Lower lobe of right lung (tissue), 2 donors: ENCODE measurements around the gene KIF18A. TPM values are rescaled to one million over a fixed set of nuclear protein-coding genes. Genes with fewer than 3 reads are reported as not detected.

Experiments used
- ATAC-seq, 2 donors: fragments of 200-7000 bp; cut with Tn5 transposase; one replicate each; pipeline ENCODE4 v1.9.1; 2020 to 2022; ENCODE audit warnings: mild to moderate bottlenecking in 2 of 2, moderate library complexity in 2 of 2
- DNase-seq: peaks from one replicate; pipeline ENCODE4 v3.0.0-alpha.2; 2020
- H3K27ac ChIP-seq: fragments of 200-600 bp; one replicate; pipeline ENCODE4 v1.8.0; 2022
- H3K27me3 ChIP-seq: fragments of 200-600 bp; one replicate; pipeline ENCODE4 v1.8.0; 2022; ENCODE audit warnings: low read depth
- H3K36me3 ChIP-seq: fragments of 200-600 bp; one replicate; pipeline ENCODE4 v1.8.0; 2022; ENCODE audit warnings: mild to moderate bottlenecking
- H3K4me1 ChIP-seq: fragments of 200-600 bp; one replicate; pipeline ENCODE4 v1.8.0; 2022
- H3K4me3 ChIP-seq: fragments of 200-600 bp; one replicate; pipeline ENCODE4 v1.8.0; 2022; ENCODE audit warnings: mild to moderate bottlenecking
- H3K9me3 ChIP-seq: fragments of 200-600 bp; one replicate; pipeline ENCODE4 v1.8.0; 2022
- CTCF ChIP-seq: fragments of 200-600 bp; IDR thresholded peaks from one replicate; pipeline ENCODE4 v1.8.0; 2022; ENCODE audit warnings: antibody characterized with exemption, mild to moderate bottlenecking
- intact Hi-C: fragments of 100-400 bp; cut with DNase I; formaldehyde crosslinking; loops from one replicate; pipeline ENCODE4 v1.11.0; 2022
- total RNA-seq: library from RNA; stranded (reverse); fragmentation: NEBNext Ultra II Directional; extraction: Animal tissue kit (Norgen Biotek cat#: 25700); gene quantifications from one replicate; pipeline ENCODE4 v1.2.1, GENCODE V29; 2021
- donor health status: DM: no; HTN: yes; CAD: no; lungs with severe emphysema.

The KIF18A gene
- total RNA-seq, 1 donor from 2014 or later = 2.4 TPM

GRCh38 chr11:28110821-28111200, 2.9 kb upstream of the KIF18A start:
- peaks cover 21% of the 10 kb centered on the region for H3K36me3 ChIP-seq
- H3K27me3 ChIP-seq = no peaks in the 10 kb centered on the region
- H3K4me1 ChIP-seq = peaks cover 38% of the 10 kb centered on the region
- intact Hi-C loops = no loop called here
- H3K4me3 ChIP-seq = peak overlapping the region; percentile 65
- ATAC-seq (no peak), DNase-seq (no peak)
- H3K9me3 ChIP-seq = no peaks in the 10 kb centered on the region
- peak overlapping the region; percentile 89 for H3K27ac ChIP-seq
- TF ChIP-seq CTCF = no peak

DNA sequence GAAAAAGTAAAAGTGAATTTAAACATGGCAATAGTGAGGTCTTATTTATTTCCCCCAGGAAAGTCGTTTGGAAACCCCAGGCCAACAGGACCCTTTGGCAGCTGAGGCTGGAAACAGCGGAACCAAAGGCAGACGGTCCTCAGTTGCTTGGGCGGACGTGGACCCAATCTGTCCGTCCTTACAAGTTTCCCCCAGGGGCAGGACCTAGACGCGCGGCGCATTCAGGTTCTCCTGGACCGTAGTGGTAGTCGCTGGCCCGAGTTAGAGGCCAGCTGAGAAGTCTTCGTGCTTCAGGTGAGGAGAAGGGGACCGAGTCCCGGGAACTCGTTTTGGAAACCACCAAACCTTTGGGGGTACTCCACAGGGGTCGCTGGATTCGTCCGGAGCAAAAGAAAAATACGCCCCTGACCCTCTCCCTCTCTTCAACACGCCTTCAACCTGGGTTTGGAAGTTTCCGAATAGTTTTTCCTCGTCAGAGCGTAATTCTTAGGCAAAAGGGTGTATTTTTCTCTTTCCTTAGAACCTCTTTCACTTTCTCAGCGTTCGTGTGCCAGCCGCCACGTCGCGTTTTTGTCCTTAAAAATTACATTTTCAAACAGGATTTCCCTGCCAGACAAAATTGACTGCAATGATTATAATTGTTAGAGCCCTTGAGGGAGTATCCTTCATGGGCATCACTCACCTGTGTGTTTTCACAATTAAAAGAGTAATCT, 2.3 kb upstream of the KIF18A start:
- Histone ChIP-seq H3K9me3 (no peaks in the 10 kb centered on the region), H3K4me1 (peaks cover 38% of the 10 kb centered on the region), H3K27ac (peak overlapping the region; percentile 89), H3K36me3 (peaks cover 16% of the 10 kb centered on the region), H3K27me3 (no peaks in the 10 kb centered on the region), H3K4me3 (peak overlapping the region; percentile 65)
- TF ChIP-seq CTCF = no peak
- intact Hi-C loops = no loop called here
- DNase-seq (peak; percentile 79), ATAC-seq (peak; percentile 65 to 71)

GRCh38 chr11:28108958-28109357, 1.0 kb upstream of the KIF18A start:
- peaks cover 38% of the 10 kb centered on the region for H3K4me1 ChIP-seq
- H3K27me3 ChIP-seq = no peaks in the 10 kb centered on the region
- no peak for ATAC-seq
- no peak for TF ChIP-seq CTCF
- intact Hi-C loops = no loop called here
- peak overlapping the region; percentile 63 for H3K4me3 ChIP-seq
- peaks cover 4% of the 10 kb centered on the region for H3K36me3 ChIP-seq
- H3K9me3 ChIP-seq = no peaks in the 10 kb centered on the region
- peak overlapping the region; percentile 87 for H3K27ac ChIP-seq
- DNase-seq = no peak

DNA sequence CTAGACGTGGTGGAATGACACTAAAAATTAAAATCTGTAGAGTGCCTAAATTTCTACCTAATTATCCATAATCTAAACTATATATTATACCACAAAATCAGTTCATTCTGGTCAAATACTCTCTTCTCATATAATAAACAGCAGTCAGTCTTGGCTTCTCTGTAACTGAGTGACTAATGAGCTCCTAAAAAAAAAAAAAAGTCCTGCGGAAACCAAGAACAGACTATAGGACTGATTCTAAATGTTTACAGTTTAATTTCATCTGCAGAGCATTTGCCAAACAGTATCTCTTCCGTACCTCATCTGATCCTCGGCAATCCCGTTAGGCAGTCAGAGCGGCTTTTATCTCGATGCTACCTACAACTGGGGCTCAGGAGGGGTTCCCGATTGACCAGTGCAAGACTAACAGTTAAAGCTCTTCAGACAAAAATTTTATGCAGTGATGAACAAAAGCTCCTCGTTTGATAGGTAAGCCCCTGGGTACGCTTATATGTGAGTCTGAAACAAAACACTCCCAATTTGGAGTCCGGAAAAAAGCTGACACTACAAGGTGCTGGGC, 686 bp downstream of the KIF18A start:
- Histone ChIP-seq H3K27me3 (no peaks in the 10 kb centered on the region), H3K4me1 (peaks cover 38% of the 10 kb centered on the region), H3K4me3 (peak overlapping the region; percentile 63), H3K36me3 (no peaks in the 10 kb centered on the region), H3K9me3 (no peaks in the 10 kb centered on the region), H3K27ac (peak overlapping the region; percentile 87)
- ATAC-seq (peak in 1 of 2 donors; percentile 2), DNase-seq (no peak)
- TF ChIP-seq CTCF = no peak
- intact Hi-C loops = no loop called here

DNA sequence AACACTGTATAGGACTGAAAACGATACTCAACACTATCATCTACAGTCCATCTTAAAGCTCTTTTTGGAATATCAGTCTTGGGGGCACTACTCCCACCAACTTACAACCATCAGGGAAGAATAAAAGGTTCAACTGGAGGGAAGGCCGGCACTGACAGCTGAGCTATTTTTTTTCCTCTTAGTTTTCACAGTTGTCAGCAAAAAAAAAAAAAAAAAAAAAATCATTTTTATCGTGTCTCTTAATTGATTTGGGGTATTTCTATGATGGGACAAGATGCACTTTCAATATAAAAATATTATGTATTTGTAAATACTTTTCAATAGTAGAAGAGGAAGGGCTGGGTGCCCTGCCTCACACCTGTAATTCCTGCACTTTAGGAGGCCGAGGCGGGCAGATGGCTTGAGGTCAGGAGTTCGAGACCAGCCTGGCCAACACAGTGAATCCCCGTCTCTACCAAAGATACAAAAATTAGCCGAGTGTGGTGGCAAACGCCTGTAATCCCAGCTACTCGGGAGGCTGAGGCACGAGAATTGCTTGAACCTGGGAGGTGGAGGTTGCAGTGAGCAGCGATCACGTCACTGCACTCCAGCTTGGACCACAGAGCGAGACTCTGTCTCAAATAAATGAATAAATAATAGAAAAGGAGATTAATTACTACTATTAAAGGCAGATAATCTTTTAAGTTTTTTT, 1.5 kb downstream of the KIF18A start:
- ATAC-seq (no peak), DNase-seq (no peak)
- no peak overlapping the region for H3K27ac ChIP-seq
- H3K4me1 ChIP-seq = peaks cover 37% of the 10 kb centered on the region
- no peaks in the 10 kb centered on the region for H3K9me3 ChIP-seq
- no peaks in the 10 kb centered on the region for H3K36me3 ChIP-seq
- H3K27me3 ChIP-seq = no peaks in the 10 kb centered on the region
- intact Hi-C loops = no loop called here
- no peak overlapping the region for H3K4me3 ChIP-seq
- TF ChIP-seq CTCF = no peak
